Osteocyte (in vitro differentiated cells): ENCODE measurements around the gene CA4. TPM values are rescaled to one million over a fixed set of nuclear protein-coding genes. Genes with fewer than 3 reads are reported as not detected.

Source experiments
- DNase-seq: peaks from one replicate; pipeline ENCODE4 v3.0.0; 2021; ENCODE audit warnings: mixed read lengths; ENCODE audit not compliant: unreplicated experiment; ENCODE audit errors: extremely low spot score
- H3K27ac Mint-ChIP-seq: one replicate; pipeline ENCODE4 v1.8.0; 2021; ENCODE audit warnings: mild to moderate bottlenecking, mixed read lengths; ENCODE audit not compliant: unreplicated experiment
- H3K27me3 Mint-ChIP-seq: one replicate; pipeline ENCODE4 v1.8.0; 2021; ENCODE audit warnings: mixed read lengths; ENCODE audit not compliant: unreplicated experiment
- H3K36me3 Mint-ChIP-seq: one replicate; pipeline ENCODE4 v1.8.0; 2021; ENCODE audit warnings: mixed read lengths; ENCODE audit not compliant: unreplicated experiment
- H3K4me1 Mint-ChIP-seq: one replicate; pipeline ENCODE4 v1.8.0; 2021; ENCODE audit warnings: mixed read lengths; ENCODE audit not compliant: unreplicated experiment
- H3K4me3 Mint-ChIP-seq: one replicate; pipeline ENCODE4 v1.8.0; 2021; ENCODE audit warnings: mild to moderate bottlenecking, moderate library complexity, mixed read lengths; ENCODE audit not compliant: unreplicated experiment
- H3K9me3 Mint-ChIP-seq: one replicate; pipeline ENCODE4 v1.8.0; 2021; ENCODE audit warnings: mixed read lengths; ENCODE audit not compliant: unreplicated experiment
- total RNA-seq: library from RNA; stranded (reverse); gene quantifications from 2 replicates; pipeline ENCODE4 v1.2.1, GENCODE V29; 2021
- TF ChIP-seq, protein P1 (sequence below): fragments of 200-600 bp; sonication (generic); IDR thresholded peaks from 2 replicates; pipeline ENCODE4 v1.5.0; 2021; ENCODE audit warnings: antibody characterized with exemption, mild to moderate bottlenecking, moderate library complexity

CA4 gene
- total RNA-seq, 1 donor from 2014 or later: not detected

DNA sequence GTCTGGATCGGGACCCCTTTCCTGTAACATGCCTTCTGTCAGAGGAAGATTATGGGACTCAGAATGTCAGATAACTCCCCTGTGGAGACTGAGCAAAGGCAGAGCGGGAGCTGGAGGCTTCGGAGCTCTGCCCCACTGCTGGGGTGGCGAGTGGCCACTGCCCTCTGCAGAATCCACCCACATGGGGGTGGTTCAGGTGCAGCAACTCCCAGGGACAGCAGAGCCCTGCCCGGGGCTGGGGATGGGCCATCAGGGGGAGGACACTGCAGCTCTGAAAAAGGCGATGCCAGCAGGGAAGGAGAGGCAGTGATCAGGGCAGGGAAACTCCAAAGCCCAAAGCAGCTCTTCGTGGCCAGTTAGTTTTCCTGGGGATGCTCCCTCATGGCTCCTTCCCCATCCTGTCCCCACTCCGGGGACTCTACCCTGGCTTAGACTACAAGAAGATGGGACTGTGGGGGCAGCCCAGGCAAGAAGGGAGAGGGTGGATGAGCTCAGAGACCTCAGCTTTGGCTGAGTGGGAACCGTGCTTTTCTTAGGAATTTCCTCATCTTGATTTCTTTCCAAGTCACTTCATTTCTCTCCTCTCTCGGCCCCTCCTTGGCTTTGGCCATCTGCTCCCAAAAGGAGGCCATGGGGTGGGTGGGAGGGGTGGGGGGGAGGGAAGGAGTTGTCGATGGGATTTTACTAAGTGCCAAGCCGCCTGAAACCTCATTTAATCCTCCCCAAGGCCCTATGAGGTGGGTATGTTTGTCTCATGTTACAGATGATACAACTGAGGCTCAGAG, 4.0 kb downstream of the CA4 start:
- Mint-ChIP-seq H3K4me1 (peaks cover 22% of the 10 kb centered on the region), H3K9me3 (no peaks in the 10 kb centered on the region), H3K27me3 (peaks cover 44% of the 10 kb centered on the region), H3K27ac (no peak overlapping the region), H3K4me3 (no peak overlapping the region), H3K36me3 (no peaks in the 10 kb centered on the region)
- DNase-seq: no peak
- TF ChIP-seq, protein P1, sequence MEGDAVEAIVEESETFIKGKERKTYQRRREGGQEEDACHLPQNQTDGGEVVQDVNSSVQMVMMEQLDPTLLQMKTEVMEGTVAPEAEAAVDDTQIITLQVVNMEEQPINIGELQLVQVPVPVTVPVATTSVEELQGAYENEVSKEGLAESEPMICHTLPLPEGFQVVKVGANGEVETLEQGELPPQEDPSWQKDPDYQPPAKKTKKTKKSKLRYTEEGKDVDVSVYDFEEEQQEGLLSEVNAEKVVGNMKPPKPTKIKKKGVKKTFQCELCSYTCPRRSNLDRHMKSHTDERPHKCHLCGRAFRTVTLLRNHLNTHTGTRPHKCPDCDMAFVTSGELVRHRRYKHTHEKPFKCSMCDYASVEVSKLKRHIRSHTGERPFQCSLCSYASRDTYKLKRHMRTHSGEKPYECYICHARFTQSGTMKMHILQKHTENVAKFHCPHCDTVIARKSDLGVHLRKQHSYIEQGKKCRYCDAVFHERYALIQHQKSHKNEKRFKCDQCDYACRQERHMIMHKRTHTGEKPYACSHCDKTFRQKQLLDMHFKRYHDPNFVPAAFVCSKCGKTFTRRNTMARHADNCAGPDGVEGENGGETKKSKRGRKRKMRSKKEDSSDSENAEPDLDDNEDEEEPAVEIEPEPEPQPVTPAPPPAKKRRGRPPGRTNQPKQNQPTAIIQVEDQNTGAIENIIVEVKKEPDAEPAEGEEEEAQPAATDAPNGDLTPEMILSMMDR: no peak

GRCh38 chr17:60154616-60155426, 5.0 kb downstream of the CA4 start:
- peak overlapping the region; percentile 44 for H3K27ac Mint-ChIP-seq
- no peaks in the 10 kb centered on the region for H3K36me3 Mint-ChIP-seq
- H3K4me3 Mint-ChIP-seq: no peak overlapping the region
- DNase-seq: no peak
- H3K4me1 Mint-ChIP-seq: peaks cover 22% of the 10 kb centered on the region
- H3K9me3 Mint-ChIP-seq: no peaks in the 10 kb centered on the region
- TF ChIP-seq, protein P1: no peak
- peaks cover 40% of the 10 kb centered on the region for H3K27me3 Mint-ChIP-seq

DNA sequence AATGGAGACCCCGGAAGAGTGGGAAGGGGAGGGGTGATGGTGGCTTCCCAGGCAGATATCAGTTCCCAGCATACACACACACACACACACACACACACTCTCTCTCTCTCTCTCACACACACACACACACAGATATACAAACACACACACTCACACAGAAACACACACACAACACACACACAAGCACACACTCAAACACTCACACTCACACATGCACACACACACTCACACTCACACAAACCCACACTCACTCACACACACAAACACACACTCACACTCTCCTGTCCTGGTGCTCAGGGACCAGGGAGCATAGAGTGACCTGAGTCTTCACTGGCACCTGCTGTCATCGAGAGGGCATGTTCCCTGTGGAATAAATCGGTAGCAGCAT, 5.6 kb downstream of the CA4 start:
- DNase-seq: no peak
- TF ChIP-seq, protein P1: no peak
- Mint-ChIP-seq H3K4me3 (no peak overlapping the region), H3K27me3 (peaks cover 46% of the 10 kb centered on the region), H3K9me3 (no peaks in the 10 kb centered on the region), H3K36me3 (no peaks in the 10 kb centered on the region), H3K27ac (no peak overlapping the region), H3K4me1 (peaks cover 22% of the 10 kb centered on the region)

- TF ChIP-seq, protein P1: no peak
- H3K27ac Mint-ChIP-seq: no peak overlapping the region
- DNase-seq: no peak
- H3K9me3 Mint-ChIP-seq: no peaks in the 10 kb centered on the region
- peaks cover 19% of the 10 kb centered on the region for H3K4me1 Mint-ChIP-seq
- peaks cover 44% of the 10 kb centered on the region for H3K27me3 Mint-ChIP-seq
- no peaks in the 10 kb centered on the region for H3K36me3 Mint-ChIP-seq
- no peak overlapping the region for H3K4me3 Mint-ChIP-seq
Measured at GRCh38 chr17:60155815-60156214, 6.0 kb downstream of the CA4 start.

- Mint-ChIP-seq H3K27ac (no peak overlapping the region), H3K27me3 (peaks cover 35% of the 10 kb centered on the region), H3K4me3 (no peak overlapping the region), H3K9me3 (no peaks in the 10 kb centered on the region), H3K36me3 (no peaks in the 10 kb centered on the region), H3K4me1 (peaks cover 20% of the 10 kb centered on the region)
- TF ChIP-seq, protein P1: no peak
- DNase-seq: no peak
Measured at GRCh38 chr17:60156746-60157145, 7.0 kb downstream of the CA4 start.
